ENCODE measurements around the gene STARD10.

Gene STARD10

DNA sequence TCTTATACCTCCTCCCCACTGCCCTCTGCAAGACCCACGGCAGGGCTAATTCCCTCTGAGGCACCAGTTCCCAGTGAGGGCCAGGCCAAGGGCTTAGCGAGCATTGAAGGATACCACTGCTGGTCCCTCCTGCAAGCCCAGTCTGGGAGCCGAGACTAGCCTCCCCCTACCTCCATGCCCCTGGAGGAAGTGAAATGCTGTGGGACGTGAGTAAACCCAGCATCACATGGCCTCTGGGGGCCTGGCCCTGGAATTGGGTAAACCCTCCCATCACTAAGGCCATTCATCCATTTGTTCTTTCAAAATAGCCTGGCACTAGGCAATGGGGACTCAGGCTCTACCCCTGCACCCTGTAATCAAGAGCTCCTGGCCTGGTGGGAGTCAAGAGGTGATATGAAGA is 66.3 kb downstream of the STARD10 start:
- TF ChIP-seq, protein P1, sequence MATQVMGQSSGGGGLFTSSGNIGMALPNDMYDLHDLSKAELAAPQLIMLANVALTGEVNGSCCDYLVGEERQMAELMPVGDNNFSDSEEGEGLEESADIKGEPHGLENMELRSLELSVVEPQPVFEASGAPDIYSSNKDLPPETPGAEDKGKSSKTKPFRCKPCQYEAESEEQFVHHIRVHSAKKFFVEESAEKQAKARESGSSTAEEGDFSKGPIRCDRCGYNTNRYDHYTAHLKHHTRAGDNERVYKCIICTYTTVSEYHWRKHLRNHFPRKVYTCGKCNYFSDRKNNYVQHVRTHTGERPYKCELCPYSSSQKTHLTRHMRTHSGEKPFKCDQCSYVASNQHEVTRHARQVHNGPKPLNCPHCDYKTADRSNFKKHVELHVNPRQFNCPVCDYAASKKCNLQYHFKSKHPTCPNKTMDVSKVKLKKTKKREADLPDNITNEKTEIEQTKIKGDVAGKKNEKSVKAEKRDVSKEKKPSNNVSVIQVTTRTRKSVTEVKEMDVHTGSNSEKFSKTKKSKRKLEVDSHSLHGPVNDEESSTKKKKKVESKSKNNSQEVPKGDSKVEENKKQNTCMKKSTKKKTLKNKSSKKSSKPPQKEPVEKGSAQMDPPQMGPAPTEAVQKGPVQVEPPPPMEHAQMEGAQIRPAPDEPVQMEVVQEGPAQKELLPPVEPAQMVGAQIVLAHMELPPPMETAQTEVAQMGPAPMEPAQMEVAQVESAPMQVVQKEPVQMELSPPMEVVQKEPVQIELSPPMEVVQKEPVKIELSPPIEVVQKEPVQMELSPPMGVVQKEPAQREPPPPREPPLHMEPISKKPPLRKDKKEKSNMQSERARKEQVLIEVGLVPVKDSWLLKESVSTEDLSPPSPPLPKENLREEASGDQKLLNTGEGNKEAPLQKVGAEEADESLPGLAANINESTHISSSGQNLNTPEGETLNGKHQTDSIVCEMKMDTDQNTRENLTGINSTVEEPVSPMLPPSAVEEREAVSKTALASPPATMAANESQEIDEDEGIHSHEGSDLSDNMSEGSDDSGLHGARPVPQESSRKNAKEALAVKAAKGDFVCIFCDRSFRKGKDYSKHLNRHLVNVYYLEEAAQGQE (IDR thresholded peaks at IDR 0.05; ENCODE audit: insufficient read depth in 1 of 2, low read depth in 2 of 2, low read length in 2 of 2) = no peak
- TF ChIP-seq SIN3A (IDR thresholded peaks at IDR 0.05; ENCODE audit: borderline replicate concordance, insufficient read depth, low read length) = no peak
- no peak for TF ChIP-seq POLR2AphosphoS5 (IDR thresholded peaks at IDR 0.05; ENCODE audit: low read depth, low read length)

DNA sequence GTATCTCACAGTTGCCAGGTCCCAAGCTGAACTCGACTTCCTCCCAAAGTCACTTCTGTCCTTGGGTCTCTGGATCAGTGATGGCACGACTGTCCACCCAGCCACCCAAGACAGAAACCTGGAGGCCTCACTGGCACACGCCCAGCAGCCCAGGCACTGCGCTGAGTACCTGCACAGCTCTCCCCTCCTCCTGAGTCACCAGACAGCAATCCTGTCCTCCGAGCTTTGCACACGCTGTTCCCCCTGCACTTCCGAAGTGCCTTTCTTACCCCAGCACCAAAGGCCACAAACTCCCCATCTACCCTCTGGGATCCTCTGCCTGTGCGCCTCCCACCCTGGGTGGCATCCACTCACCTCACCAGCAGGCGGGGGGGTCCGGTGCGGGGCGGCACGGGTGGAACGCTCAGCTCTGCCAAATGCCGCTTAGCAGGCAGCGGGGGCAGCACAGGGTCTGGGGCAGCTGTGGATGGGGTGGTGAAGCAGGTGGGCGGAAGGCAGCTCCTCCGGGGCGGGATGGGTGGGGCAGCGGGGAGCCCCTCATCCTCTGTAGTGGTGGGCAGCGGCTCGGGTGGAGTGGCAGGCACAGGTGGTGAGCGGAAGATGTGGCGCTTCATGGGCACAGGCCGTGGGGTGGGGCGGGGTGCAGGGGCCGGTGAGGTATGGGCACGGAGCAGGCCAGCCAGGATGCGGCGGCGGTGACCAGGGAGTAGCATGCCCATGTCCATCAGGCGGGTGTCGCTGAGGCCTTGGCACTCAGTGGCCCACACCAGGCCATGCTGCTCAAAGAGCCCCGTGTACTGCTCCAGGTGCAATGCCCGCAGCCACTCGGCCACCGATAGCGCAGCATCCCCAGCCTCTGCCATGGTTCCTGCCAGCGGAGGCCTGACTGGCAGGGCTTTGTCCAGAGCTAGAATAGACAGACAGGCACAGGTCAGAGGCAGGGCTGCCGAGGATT is 67.3 kb downstream of the STARD10 start:
- TF ChIP-seq POLR2AphosphoS5 (IDR thresholded peaks at IDR 0.05; ENCODE audit: low read depth, low read length) = no peak
- TF ChIP-seq, protein P1 (IDR thresholded peaks at IDR 0.05; ENCODE audit: insufficient read depth in 1 of 2, low read depth in 2 of 2, low read length in 2 of 2) = no peak
- TF ChIP-seq FOXP2 (optimal IDR thresholded peaks at IDR 0.05; ENCODE audit: borderline replicate concordance, extremely low read depth, extremely low read length, insufficient read depth) = no peak
- no peak for TF ChIP-seq TAF1 (IDR thresholded peaks at IDR 0.05; ENCODE audit: borderline replicate concordance, insufficient read depth, low read length)
- TF ChIP-seq SIN3A (IDR thresholded peaks at IDR 0.05; ENCODE audit: borderline replicate concordance, insufficient read depth, low read length) = no peak

DNA sequence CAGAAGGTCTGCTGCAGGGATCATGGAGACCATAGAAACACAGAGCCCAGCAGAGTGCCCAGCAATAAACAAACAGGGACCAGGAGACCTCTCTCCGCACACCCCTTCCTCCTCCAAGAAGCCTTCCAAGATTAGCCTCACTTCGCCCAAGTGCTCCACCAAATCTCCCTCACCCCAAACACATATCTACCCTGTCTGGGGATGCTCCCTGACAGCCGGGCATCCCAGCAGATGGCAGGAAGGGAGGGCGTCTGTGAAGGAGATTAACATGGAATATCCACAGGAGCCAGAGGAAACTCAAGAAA is 68.2 kb downstream of the STARD10 start:
- no peak for TF ChIP-seq POLR2AphosphoS5 (IDR thresholded peaks at IDR 0.05; ENCODE audit: low read depth, low read length)
- TF ChIP-seq, protein P1 (IDR thresholded peaks at IDR 0.05; ENCODE audit: insufficient read depth in 1 of 2, low read depth in 2 of 2, low read length in 2 of 2) = no peak
- no peak for TF ChIP-seq SIN3A (IDR thresholded peaks at IDR 0.05; ENCODE audit: borderline replicate concordance, insufficient read depth, low read length)
- TF ChIP-seq FOXP2 (optimal IDR thresholded peaks at IDR 0.05; ENCODE audit: borderline replicate concordance, extremely low read depth, extremely low read length, insufficient read depth) = no peak
- TF ChIP-seq TAF1 (IDR thresholded peaks at IDR 0.05; ENCODE audit: borderline replicate concordance, insufficient read depth, low read length) = no peak

DNA sequence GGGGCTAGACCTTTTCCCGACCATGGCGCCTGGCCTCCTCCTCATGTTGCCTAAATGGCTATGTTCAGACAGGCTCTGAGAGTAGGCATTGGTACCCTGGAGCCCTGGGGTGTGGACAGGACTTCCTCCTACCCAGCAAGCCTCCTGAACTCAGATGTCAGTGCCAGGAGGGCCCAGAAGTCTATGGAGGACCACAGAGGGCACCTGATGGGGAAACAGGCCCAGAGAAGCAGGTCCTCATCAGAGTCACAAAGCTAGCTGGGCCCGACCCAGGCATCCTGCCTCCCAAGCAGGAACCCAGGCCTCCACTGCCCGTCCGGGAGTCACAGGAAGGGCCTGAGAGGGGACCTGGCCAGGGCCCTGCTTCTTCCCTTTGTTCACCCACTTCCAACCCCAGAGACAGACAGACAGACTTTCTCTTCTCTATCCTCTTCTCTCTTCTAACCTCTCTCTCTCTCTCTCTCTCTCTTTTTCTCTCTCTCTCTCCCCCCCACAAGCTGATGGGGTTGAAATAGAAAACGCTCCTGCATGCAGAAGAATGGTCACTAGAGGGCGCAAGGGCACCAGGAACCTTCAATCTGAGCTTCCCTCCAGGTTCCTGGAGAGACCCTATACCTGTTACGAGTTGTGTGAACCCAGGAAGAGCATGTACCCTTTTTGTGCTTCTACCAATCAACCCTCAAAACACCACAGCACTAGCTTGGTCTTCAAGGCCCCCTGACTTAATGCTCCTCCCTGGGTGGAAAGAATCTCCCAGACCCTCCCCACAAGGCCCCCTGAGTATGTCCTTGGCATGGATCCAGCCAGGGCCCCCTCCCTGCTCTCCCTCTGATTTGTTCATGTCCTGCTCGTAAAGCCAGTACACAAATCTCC is 68.8 kb downstream of the STARD10 start:
- TF ChIP-seq POLR2AphosphoS5 (IDR thresholded peaks at IDR 0.05; ENCODE audit: low read depth, low read length) = no peak

DNA sequence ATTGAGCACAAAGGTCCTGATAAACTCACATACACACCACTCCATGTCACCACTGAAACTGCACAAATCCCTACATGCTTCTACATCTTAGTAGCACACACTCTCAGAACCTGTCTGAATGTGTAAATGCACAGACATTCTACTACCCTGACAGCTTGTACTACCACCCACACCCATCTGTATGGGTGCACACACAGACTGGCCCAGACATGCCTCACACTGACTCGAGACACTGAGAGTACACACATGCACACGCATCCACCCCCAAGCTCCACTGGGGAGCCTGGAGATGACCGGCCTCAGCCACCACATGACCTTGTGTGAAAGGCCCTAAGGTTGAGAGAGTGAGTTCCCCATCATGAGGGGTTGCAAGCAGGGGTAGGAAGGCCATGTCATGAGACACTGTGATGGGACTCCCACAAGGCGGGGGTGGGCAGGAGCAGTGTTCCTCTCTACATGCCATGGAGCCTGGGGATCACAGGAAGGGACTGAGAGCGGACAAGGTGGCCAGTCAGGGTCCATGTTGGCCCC is 69.8 kb downstream of the STARD10 start:
- TF ChIP-seq FOXP2 (optimal IDR thresholded peaks at IDR 0.05; ENCODE audit: borderline replicate concordance, extremely low read depth, extremely low read length, insufficient read depth) = no peak
- TF ChIP-seq POLR2AphosphoS5 (IDR thresholded peaks at IDR 0.05; ENCODE audit: low read depth, low read length) = no peak
- TF ChIP-seq, protein P1 (IDR thresholded peaks at IDR 0.05; ENCODE audit: insufficient read depth in 1 of 2, low read depth in 2 of 2, low read length in 2 of 2) = no peak
- TF ChIP-seq TAF1 (IDR thresholded peaks at IDR 0.05; ENCODE audit: borderline replicate concordance, insufficient read depth, low read length) = no peak
- TF ChIP-seq SIN3A (IDR thresholded peaks at IDR 0.05; ENCODE audit: borderline replicate concordance, insufficient read depth, low read length) = no peak

Data from PFSK-1 (cell line).